ENCODE measurements around the gene APOBEC3G. TPM values are rescaled to one million over a fixed set of nuclear protein-coding genes. Genes with fewer than 3 reads are reported as not detected.

Gene APOBEC3G
- total RNA-seq, 1 donor from 2014 or later = 152 TPM

DNA sequence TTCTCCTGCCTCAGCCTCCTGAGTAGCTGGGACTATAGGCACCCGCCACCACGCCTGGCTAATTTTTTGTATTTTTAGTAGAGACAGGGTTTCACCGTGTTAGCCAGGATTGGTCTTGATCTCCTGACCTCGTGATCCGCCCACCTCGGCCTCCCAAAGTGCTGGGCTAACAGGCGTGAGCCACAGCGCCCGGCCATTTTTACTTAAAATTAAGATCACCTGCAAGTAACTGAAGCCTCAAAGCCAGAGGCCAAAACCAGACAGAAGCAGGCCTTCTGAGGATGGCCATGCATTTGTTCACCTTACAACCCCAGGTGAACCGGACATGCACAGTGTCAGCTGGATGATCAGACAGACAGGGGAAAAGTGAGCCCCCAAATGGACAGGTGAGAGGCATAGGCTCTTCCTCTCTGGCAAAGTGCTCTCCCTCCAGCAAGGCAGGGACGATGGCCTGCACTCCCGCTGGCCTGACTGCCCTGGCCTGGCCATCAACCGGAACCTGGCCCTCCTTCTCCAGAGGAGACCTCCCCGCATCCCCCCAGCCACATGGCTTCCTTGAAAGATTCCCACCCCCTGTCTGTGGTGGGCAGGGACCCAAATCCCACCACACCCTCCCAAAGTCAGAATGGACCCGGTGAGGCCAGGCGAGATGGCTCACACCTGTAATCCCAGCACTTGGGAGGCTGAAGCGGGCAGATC lies 45.8 kb downstream of the APOBEC3G start:
- no peaks in the 10 kb centered on the region for H3K36me3 Mint-ChIP-seq (ENCODE audit: low read depth)
- no peaks in the 10 kb centered on the region for H3K27me3 Mint-ChIP-seq
- CTCF ChIA-PET = interaction anchor here (1.4 to 1.5 kb wide), 4 partner anchors 109 to 120 kb away, joined by 5 to 7 read pairs (median 6); partner anchors contain the start of gene APOBEC3C
- intact Hi-C loops (cut with micrococcal nuclease) = loop anchor here (1.0 kb wide), 1 partner anchor 116 kb away; no protein-coding TSS in a partner anchor
- H3K9me3 Mint-ChIP-seq = no peaks in the 10 kb centered on the region
- peaks cover 12% of the 10 kb centered on the region for H3K4me1 Mint-ChIP-seq
- no peak for DNase-seq
- TF ChIP-seq, protein P1, sequence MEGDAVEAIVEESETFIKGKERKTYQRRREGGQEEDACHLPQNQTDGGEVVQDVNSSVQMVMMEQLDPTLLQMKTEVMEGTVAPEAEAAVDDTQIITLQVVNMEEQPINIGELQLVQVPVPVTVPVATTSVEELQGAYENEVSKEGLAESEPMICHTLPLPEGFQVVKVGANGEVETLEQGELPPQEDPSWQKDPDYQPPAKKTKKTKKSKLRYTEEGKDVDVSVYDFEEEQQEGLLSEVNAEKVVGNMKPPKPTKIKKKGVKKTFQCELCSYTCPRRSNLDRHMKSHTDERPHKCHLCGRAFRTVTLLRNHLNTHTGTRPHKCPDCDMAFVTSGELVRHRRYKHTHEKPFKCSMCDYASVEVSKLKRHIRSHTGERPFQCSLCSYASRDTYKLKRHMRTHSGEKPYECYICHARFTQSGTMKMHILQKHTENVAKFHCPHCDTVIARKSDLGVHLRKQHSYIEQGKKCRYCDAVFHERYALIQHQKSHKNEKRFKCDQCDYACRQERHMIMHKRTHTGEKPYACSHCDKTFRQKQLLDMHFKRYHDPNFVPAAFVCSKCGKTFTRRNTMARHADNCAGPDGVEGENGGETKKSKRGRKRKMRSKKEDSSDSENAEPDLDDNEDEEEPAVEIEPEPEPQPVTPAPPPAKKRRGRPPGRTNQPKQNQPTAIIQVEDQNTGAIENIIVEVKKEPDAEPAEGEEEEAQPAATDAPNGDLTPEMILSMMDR (IDR thresholded peaks at IDR 0.05) = no peak
- no peak overlapping the region for H3K4me3 Mint-ChIP-seq
- no peak for ATAC-seq (ENCODE audit: low read depth)
- POLR2A ChIA-PET = interaction anchor here (0.7 kb wide), 1 partner anchor 12 kb away, joined by 3 read pairs; no protein-coding TSS in a partner anchor
- no peak overlapping the region for H3K27ac Mint-ChIP-seq

DNA sequence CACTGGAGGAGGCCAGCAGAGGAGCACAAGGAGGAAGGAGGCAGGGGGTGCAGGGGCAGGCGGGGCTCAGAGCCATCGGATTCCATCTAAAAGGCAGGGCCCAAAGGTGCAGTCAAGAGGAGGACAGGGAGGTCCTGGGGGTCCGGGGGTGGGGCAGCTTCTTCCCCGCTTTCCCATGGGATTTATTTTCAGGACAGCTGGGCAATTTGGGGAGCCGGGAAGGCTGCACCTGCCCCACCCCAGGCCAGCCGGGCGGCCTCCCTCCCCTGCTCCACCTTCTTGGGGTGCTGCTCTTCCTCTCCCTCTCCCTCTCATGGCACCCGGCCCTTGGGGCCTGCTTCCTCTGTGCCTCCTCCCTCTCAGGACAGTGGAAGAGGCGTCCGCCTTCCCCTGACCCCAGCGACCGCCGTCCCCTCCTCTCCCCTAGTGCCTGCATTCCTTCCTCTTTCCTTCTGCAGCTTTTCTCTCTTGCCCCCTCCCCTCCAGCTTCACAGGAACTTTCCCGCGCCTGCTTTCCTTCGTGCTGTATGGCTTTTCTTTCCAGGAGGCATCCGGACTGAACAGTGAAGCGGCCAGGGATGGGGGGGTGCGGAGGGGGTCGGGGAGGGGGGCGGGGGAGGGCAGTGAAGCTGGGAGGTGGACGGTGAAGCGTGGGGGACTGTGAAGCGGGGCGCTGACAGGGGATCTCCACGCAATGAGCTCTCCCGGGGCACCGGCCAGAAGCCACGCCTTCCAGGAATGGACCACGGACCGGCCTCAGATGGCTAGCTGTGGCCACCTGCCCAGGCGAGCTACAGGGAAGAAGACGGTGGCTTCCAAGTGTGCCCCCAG lies 46.9 kb downstream of the APOBEC3G start:
- no peak for DNase-seq
- Mint-ChIP-seq H3K4me3 (no peak overlapping the region), H3K4me1 (peaks cover 6% of the 10 kb centered on the region), H3K36me3 (ENCODE audit: low read depth) (no peaks in the 10 kb centered on the region), H3K9me3 (no peaks in the 10 kb centered on the region), H3K27me3 (no peaks in the 10 kb centered on the region), H3K27ac (no peak overlapping the region)
- intact Hi-C loops (cut with micrococcal nuclease) = no loop called here
- TF ChIP-seq, protein P1 (IDR thresholded peaks at IDR 0.05) = no peak
- CTCF ChIA-PET = interaction anchor here (1.5 kb wide), 1 partner anchor 117 kb away, joined by 7 read pairs; no protein-coding TSS in a partner anchor
- POLR2A ChIA-PET = interaction anchor here (0.6 to 0.7 kb wide), 3 partner anchors 13 to 207 kb away, joined by 3 to 8 read pairs (median 3); no protein-coding TSS in a partner anchor
- no peak for ATAC-seq (ENCODE audit: low read depth)

DNA sequence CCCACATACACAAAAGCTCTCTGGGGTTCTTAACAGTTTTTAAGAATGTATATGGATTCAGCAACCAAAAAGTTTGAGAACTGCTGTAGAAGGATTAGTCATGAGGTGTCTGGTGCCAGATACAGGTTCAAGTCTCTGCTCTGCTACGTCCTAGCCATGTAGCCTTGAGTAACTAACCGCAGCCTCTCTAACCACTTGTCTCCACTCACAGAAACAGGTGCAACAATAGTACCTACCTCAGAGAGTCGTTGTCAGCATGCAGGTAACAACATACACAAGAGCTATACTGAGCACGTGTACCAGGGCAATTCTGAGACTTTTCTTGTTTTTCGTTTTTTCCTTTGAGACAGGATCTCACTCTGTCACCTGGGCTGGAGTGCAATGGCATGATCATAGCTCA lies 48.5 kb downstream of the APOBEC3G start:
- ChIA-PET POLR2A (interaction anchor here (0.7 to 0.8 kb wide), 2 partner anchors 112 to 116 kb away, joined by 3 read pairs; partner anchors contain the start of gene APOBEC3C), CTCF (interaction anchor here (0.8 to 2.0 kb wide), 3 partner anchors 10 to 122 kb away, joined by 3 to 7 read pairs (median 3); no protein-coding TSS in a partner anchor)
- H3K4me3 Mint-ChIP-seq = no peak overlapping the region
- ATAC-seq (ENCODE audit: low read depth) = no peak
- no peaks in the 10 kb centered on the region for H3K9me3 Mint-ChIP-seq
- H3K4me1 Mint-ChIP-seq = peaks cover 6% of the 10 kb centered on the region
- TF ChIP-seq, protein P1 (IDR thresholded peaks at IDR 0.05) = no peak
- intact Hi-C loops (cut with micrococcal nuclease) = no loop called here
- H3K27ac Mint-ChIP-seq = no peak overlapping the region
- DNase-seq = no peak
- H3K36me3 Mint-ChIP-seq (ENCODE audit: low read depth) = peaks cover 10% of the 10 kb centered on the region
- H3K27me3 Mint-ChIP-seq = no peaks in the 10 kb centered on the region

DNA sequence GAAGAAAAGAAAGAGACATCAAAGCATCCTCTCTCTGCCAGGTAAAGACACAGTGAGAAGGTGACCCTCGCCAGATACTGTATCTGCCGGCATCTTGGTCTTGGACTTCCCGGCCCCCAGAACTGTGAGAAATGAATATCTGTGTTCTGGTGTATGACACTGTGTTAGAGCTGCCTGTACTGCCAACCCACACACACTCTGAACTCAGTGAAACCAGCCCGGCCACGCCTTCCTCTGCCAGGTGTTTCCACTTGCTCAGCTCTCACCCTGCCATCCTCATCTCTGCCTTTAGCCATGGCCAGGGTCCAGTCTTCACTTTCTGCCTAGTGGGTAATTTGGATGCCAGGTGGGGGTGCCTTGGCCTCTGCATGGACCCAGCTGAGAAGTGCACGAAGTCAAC lies 51.4 kb downstream of the APOBEC3G start:
- intact Hi-C loops (cut with micrococcal nuclease) = no loop called here
- no peak overlapping the region for H3K4me3 Mint-ChIP-seq

More for the DNA sequence above, 51.4 kb downstream of the APOBEC3G start:
- ATAC-seq (ENCODE audit: low read depth) (no peak), DNase-seq (no peak)
- no peaks in the 10 kb centered on the region for H3K27me3 Mint-ChIP-seq
- CTCF ChIA-PET = interaction anchor here (1.5 kb wide), 1 partner anchor 259 kb away, joined by 3 read pairs; no protein-coding TSS in a partner anchor
- H3K4me1 Mint-ChIP-seq = peaks cover 2% of the 10 kb centered on the region
- H3K9me3 Mint-ChIP-seq = no peaks in the 10 kb centered on the region
- H3K36me3 Mint-ChIP-seq (ENCODE audit: low read depth) = peaks cover 30% of the 10 kb centered on the region
- TF ChIP-seq, protein P1 (IDR thresholded peaks at IDR 0.05) = no peak
- H3K27ac Mint-ChIP-seq = no peak overlapping the region
- POLR2A ChIA-PET = interaction anchor here (0.7 kb wide), 1 partner anchor 100 kb away, joined by 10 read pairs; no protein-coding TSS in a partner anchor
